Gastrocnemius medialis (tissue), 4 donors: ENCODE measurements around the gene RETREG2. TPM values are rescaled to one million over a fixed set of nuclear protein-coding genes. Genes with fewer than 3 reads are reported as not detected.

Experiments used
- ATAC-seq, 2 donors: fragments of 150-250 bp; one replicate each; pipeline ENCODE4 v1.9.1; 2016
- DNase-seq, 2 donors: peaks; one replicate each; pipeline ENCODE4 v3.0.0-alpha.2; 2019
- H3K27ac ChIP-seq, 4 donors: fragments of 200-600 bp; sonication (generic); 1 replicate in 1 of 4; 2 replicates in 3 of 4; pipeline ENCODE4 v1.5.1; 2016 to 2018; ENCODE audit warnings: mild to moderate bottlenecking in 2 of 4, moderate library complexity in 1 of 4
- H3K27me3 ChIP-seq, 3 donors: fragments of 200-600 bp; sonication (generic) in 2 of 3; 1 replicate in 1 of 3; 2 replicates in 2 of 3; pipeline versions ENCODE4 v1.5.1 to v1.6.0; 2016 to 2019; ENCODE audit warnings: mild to moderate bottlenecking in 1 of 3, moderate library complexity in 1 of 3
- H3K36me3 ChIP-seq, 2 donors: fragments of 200-600 bp; sonication (generic) in 1 of 2; one replicate each; pipeline ENCODE4 v1.5.1; 2017 to 2018
- H3K4me1 ChIP-seq, 2 donors: fragments of 200-600 bp; sonication (generic) in 1 of 2; one replicate each; pipeline ENCODE4 v1.5.1; 2016 to 2017; ENCODE audit warnings: mild to moderate bottlenecking in 2 of 2
- H3K4me3 ChIP-seq, 4 donors: fragments of 200-600 bp; sonication (generic) in 3 of 4; 1 replicate in 1 of 4; 2 replicates in 3 of 4; pipeline ENCODE4 v1.5.1; 2016 to 2019; ENCODE audit warnings: mild to moderate bottlenecking in 2 of 4
- H3K9me3 ChIP-seq, 3 donors: fragments of 200-600 bp; sonication (generic) in 2 of 3; 1 replicate in 1 of 3; 2 replicates in 2 of 3; pipeline ENCODE4 v1.5.1; 2016 to 2019
- POLR2A ChIP-seq, 2 donors: fragments of 450-650 bp; IDR thresholded peaks; one replicate each; pipeline ENCODE4 v1.6.1; 2017; ENCODE audit warnings: antibody characterized with exemption in 2 of 2, mild to moderate bottlenecking in 2 of 2, moderate library complexity in 2 of 2
- in situ Hi-C, 4 donors: fragments of 200-750 bp; cut with MboI; loops; one replicate each; pipeline versions ENCODE4 v1.15.0 to v1.8.0; 2017; ENCODE audit warnings: low sequenced_read_pairs in 4 of 4
- intact Hi-C: fragments of 100-400 bp; cut with DNase I; formaldehyde crosslinking; loops from one replicate; pipeline ENCODE4 v1.15.1; 2023; ENCODE audit warnings: low total_unique reads
- total RNA-seq, 4 donors: library from RNA; depleted of rRNA; stranded (reverse); fragments of >200 nt; gene quantifications; one replicate each; pipeline versions ENCODE4 v1.1.0 to v1.2.3, GENCODE V29; 2016
- TF ChIP-seq, protein P1 (sequence below), 5 experiments: fragments of 450-650 bp in 3 of 5; fragments of 200-600 bp in 2 of 5; sonication (generic) in 2 of 5; IDR thresholded peaks in 4 of 5; conservative IDR thresholded peaks in 1 of 5; 1 replicate in 4 of 5; 2 replicates in 1 of 5; pipeline ENCODE4 v1.5.1; 2016 to 2019; ENCODE audit warnings: antibody characterized with exemption in 5 of 5, mild to moderate bottlenecking in 3 of 5, moderate library complexity in 3 of 5

Gene RETREG2
- total RNA-seq, 4 donors from 2014 or later: 39.8 to 57.2 (median 44.9) TPM

DNA sequence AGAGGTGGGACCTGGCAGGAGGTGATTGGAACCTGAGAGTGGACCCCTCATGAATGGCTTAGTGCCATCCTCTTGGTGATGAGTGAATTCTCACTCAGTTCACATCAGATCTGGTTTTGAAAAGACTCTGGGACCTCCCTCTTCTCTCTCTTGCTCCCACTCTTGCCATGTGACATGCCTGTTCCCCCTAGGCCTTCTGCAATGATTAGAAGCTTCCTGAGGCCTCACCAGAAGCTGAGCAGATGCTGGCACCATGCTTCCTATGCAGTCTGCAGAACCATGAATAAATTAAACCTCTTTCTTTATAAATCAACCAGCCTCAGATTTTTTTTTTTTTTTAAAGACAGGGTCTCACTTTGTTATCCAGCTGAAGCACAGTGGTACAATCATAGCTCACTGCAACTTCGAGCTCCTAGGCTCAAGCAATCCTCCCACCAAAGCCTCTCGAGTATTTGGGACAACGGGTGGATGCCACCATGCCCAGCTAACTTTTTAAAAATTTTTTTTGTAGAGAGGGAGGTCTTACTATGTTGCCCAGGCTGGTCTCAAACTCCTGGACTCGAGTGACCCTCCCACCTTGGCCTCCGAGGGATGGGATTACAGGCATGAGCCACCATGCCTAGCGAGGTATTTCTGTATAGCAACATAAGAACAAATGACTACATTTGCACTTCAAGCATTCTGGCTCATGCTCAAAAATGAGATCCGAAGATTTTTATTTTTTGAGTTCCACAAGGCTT is 26.5 kb downstream of the RETREG2 start:
- no peak for TF ChIP-seq POLR2A (IDR thresholded peaks at IDR 0.05)
- TF ChIP-seq, protein P1, sequence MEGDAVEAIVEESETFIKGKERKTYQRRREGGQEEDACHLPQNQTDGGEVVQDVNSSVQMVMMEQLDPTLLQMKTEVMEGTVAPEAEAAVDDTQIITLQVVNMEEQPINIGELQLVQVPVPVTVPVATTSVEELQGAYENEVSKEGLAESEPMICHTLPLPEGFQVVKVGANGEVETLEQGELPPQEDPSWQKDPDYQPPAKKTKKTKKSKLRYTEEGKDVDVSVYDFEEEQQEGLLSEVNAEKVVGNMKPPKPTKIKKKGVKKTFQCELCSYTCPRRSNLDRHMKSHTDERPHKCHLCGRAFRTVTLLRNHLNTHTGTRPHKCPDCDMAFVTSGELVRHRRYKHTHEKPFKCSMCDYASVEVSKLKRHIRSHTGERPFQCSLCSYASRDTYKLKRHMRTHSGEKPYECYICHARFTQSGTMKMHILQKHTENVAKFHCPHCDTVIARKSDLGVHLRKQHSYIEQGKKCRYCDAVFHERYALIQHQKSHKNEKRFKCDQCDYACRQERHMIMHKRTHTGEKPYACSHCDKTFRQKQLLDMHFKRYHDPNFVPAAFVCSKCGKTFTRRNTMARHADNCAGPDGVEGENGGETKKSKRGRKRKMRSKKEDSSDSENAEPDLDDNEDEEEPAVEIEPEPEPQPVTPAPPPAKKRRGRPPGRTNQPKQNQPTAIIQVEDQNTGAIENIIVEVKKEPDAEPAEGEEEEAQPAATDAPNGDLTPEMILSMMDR (IDR thresholded peaks at IDR 0.05 in 4 of 5, conservative IDR thresholded peaks at IDR 0.05 in 1 of 5): no peak
- H3K4me3 ChIP-seq: no peak overlapping the region

GRCh38 chr2:219205165-219205538 is 27.1 kb downstream of the RETREG2 start:
- in situ Hi-C loops: loop anchor here in 2 of 4 donors (5.0 kb wide), 1 partner anchor 33 kb away; the partner anchor contains the start of gene SLC23A3 (in 2 of the 2)
- no peaks in the 10 kb centered on the region for H3K9me3 ChIP-seq
- intact Hi-C loops: no loop called here
- H3K36me3 ChIP-seq: peaks cover 0 to 25% of the 10 kb centered on the region in 2 donors
- no peaks in the 10 kb centered on the region for H3K27me3 ChIP-seq
- ATAC-seq: no peak
- no peak for TF ChIP-seq POLR2A (IDR thresholded peaks at IDR 0.05)
- TF ChIP-seq, protein P1 (IDR thresholded peaks at IDR 0.05 in 4 of 5, conservative IDR thresholded peaks at IDR 0.05 in 1 of 5): no peak
- peaks cover 16 to 21% of the 10 kb centered on the region in 2 donors for H3K4me1 ChIP-seq
- H3K4me3 ChIP-seq: no peak overlapping the region
- no peak overlapping the region for H3K27ac ChIP-seq
- DNase-seq: no peak

More for the DNA sequence above, 26.5 kb downstream of the RETREG2 start:
- Histone ChIP-seq H3K27me3 (peaks cover 0 to 1% (median under 1%) of the 10 kb centered on the region in 3 donors), H3K36me3 (peaks cover 0 to 19% of the 10 kb centered on the region in 2 donors), H3K27ac (no peak overlapping the region), H3K9me3 (no peaks in the 10 kb centered on the region), H3K4me1 (peaks cover 16 to 21% of the 10 kb centered on the region in 2 donors)
- in situ Hi-C loops (loop anchor here in 2 of 4 donors (5.0 kb wide), 1 partner anchor 32 kb away; the partner anchor contains the start of gene SLC23A3 (in 2 of the 2)), intact Hi-C loops (no loop called here)
- no peak for DNase-seq
- ATAC-seq: no peak

GRCh38 chr2:219205981-219206327 is 27.9 kb downstream of the RETREG2 start:
- no peak for TF ChIP-seq POLR2A (IDR thresholded peaks at IDR 0.05)
- TF ChIP-seq, protein P1 (IDR thresholded peaks at IDR 0.05 in 4 of 5, conservative IDR thresholded peaks at IDR 0.05 in 1 of 5): no peak
- intact Hi-C loops (loop anchor here (1.0 kb wide), 4 partner anchors 11 to 46 kb away; partner anchors contain the start of genes ANKZF1, ATG9A, NHEJ1 and RETREG2), in situ Hi-C loops (loop anchor here in 2 of 4 donors (5.0 kb wide), 1 partner anchor 34 kb away; the partner anchor contains the start of gene SLC23A3 (in 2 of the 2))
- Histone ChIP-seq H3K27ac (peak overlapping the region; percentile 87 to 99 (median 98)), H3K27me3 (no peaks in the 10 kb centered on the region), H3K4me1 (peaks cover 16 to 21% of the 10 kb centered on the region in 2 donors), H3K9me3 (no peaks in the 10 kb centered on the region), H3K36me3 (peaks cover 0 to 33% of the 10 kb centered on the region in 2 donors), H3K4me3 (peak overlapping the region; percentile 71 to 94 (median 84))
- ATAC-seq: no peak
- DNase-seq: no peak

- H3K4me3 ChIP-seq: peak within 1 kb of the TSS; percentile 71 to 94 (median 84)
- DNase-seq (peak; percentile 90 to 92), ATAC-seq (peak; percentile 93 to 95)
- H3K4me1 ChIP-seq: peaks cover 16 to 21% of the 10 kb centered on the region in 2 donors
- peak within 1 kb of the TSS; percentile 87 to 99 (median 98) for H3K27ac ChIP-seq
- no peaks in the 10 kb centered on the region for H3K9me3 ChIP-seq
- no peaks in the 10 kb centered on the region for H3K27me3 ChIP-seq
- TF ChIP-seq POLR2A (IDR thresholded peaks at IDR 0.05): peak; percentile 89 to 93
- TF ChIP-seq, protein P1 (IDR thresholded peaks at IDR 0.05 in 4 of 5, conservative IDR thresholded peaks at IDR 0.05 in 1 of 5): peak in 4 of 5 experiments; percentile 14 to 43 (median 18)
- in situ Hi-C loops: loop anchor here in 2 of 4 donors (5.0 kb wide), 1 partner anchor 34 kb away; the partner anchor contains the start of gene SLC23A3 (in 2 of the 2)
- H3K36me3 ChIP-seq: peaks cover 0 to 35% of the 10 kb centered on the region in 2 donors
- intact Hi-C loops: loop anchor here (1.0 kb wide), 5 partner anchors 11 to 47 kb away; partner anchors contain the start of genes ANKZF1, ATG9A, NHEJ1 and RETREG2
Measured at GRCh38 chr2:219206328-219207133, 28.5 kb downstream of the RETREG2 start, which contains the start of gene ZFAND2B. ZFAND2B (plus strand) TSS chr2:219206782; CDS start chr2:219206988, 206 bp downstream.
